GM21737 (cell line): ENCODE measurements around the gene PHB1.
"Not testable (repeated sequence)": the region's sequence is repeated elsewhere in the genome, so short reads cannot be mapped to it uniquely, and the experiment has no call there.

Experiments
- ATAC-seq: cut with Tn5 transposase; IDR thresholded peaks from one replicate; pipeline ENCODE4 v1.9.1; 2021; ENCODE audit warnings: mild to moderate bottlenecking, moderate library complexity; ENCODE audit not compliant: unreplicated experiment

Gene PHB1

DNA sequence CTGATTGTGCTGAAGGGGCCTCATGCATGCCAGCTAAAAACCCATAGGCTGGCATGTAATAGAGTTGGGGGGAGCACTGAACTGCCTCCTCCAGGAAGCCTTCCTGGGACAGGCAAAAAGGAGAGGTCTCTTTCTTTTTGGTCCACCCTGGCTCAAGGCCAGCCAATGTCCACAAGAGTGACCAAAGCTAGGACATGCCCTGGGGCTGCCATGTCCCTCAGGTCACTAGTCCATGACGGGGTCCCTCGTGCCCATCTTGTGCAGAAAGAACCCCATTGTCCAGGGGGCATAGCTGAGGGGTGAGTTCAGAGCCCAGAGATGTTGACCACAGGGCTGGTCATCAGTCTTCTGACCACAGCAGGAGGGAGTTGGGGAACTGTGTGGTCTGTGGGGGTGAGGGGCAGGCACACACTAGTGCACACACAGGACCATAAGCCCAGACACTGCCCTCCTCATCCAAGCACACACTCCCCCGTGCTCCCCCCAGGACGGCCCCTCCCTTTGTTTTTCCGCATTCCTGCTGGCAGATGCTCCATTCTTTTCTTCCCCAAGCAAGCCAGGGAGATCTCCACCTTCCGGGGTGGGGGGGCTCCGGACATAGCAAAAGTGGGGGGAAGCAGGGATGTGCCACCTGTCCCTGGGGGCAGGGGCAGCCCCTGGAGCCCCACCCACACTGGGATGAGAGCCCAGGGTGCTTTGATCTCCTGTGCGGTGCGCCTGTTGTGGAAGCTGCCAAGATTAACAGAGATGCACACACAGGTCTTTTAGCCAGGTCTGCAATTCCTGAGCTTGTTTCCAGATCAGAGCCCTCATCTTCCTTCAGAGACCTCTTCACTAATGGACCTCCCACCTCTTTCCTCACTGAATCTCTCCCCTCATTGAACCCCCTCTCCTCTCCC is 25.2 kb upstream of the PHB1 start:
- ATAC-seq, result no peak

DNA sequence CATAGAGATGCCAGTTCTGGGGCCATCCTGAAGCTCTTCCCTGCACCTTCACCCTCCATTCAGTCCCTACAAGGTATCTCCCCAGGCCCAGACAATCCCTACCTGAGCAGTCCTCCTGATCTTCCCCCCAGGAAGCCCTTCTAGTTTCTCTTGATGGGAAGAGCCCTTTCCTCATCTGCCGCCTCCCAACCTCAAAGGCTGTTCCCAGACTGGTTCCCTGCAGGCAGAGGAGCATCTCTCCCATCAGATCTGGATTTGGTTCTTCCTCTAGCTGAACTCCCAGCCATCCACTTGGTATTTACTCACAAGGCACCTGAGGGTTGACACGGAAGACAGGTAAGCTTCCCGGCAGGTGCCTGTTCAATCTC is 24.6 kb upstream of the PHB1 start:
- ATAC-seq, result no peak

GRCh38 chr17:49438436-49439278 is 24.0 kb upstream of the PHB1 start:
- ATAC-seq, result no peak

DNA sequence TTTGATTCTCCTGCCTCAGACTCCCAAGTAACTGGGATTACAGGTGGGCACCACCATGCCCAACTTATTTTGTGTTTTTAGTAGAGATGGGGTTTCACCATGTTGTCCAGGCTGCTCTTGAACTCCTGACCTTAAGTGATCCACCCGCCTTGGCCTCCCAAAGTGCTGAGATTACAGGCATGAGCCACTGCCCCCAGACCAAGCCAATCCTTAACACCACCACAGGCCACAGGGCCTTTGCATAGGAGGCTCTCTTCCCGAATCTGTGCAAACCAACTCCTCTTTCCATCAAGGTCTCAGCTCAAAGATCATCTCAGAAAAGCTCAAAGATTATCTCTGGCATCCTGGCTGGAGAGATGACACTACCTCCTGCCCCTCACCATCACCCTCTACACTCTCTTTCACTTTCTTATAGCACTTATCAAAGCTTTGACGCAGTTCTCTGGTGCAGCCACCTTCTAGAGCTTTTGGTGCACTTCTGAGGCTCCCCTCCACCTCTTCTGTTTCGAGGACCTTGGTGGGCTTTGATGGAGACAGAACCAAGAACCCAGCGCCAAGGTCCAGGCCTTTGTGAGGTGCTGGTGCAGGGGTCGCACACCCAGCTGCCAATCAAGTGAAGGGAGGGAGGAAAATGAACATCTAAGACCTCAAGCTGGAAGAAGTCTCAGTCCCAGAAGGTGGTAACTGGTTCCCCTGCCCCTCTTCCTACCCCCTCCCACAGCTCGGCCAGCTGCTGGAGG is 23.2 kb upstream of the PHB1 start:
- no peak for ATAC-seq

DNA sequence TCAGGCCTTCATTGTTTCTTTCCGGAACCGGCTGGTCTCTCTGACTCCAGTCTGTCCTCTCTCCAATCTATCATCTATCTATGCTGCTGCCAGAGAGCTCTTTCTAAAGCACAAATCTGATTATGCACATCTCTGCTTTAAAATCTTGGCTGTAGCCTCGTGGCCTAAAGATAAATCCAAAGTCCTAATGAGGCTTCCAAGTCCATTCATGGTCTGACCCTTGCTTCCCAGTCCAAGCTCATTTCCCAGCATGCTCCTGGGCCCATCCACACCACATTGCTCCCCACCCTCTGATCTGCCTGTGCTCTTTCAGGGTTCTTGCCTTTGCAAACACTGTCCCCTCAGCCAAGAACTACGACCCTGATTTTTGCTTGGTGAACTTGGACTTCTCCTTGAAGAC is 21.5 kb upstream of the PHB1 start:
- no peak for ATAC-seq

- no peak for ATAC-seq
Measured at GRCh38 chr17:49435671-49436029, 21.0 kb upstream of the PHB1 start.

DNA sequence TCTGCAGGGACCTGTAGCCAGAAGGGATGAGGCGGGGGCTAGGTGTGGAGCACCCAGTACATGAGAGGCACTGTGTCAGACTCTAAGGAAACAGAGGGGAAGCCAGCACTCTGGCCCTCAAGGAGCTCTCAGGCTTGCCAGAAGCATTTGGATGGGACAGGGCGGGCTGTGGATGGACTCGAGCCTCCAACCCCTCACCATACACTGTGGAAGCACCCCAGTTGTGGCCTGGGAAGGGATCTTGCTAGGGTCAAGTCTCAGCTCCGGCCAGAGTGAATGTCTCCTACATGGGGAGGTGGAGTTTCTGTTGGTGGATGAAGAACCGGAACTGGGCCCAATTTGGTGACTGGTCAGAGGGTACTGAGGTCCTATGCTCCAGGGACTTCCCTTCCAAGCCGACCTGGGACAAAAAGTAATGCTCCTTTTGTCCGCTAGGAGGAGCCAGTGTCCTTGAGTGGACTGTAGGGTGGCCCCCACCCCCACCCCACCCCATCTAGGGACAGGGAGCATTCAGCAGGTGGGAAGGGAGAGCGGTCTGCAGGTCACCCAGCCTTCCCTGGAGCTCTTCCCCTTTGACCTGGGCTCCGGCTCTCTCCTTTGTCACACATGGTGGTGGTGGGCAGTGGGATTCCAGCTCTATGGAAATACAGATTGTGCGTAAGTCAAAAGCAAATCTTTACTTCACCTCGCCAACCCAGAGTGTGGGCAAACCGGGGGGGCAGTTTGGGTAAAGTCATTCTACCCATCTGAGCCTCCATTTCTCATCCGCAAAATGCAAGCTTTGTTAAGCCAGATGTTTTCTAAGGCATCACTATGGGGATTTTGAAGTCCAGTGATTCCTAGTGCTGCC is 20.4 kb upstream of the PHB1 start:
- no peak for ATAC-seq

GRCh38 chr17:49433000-49433694 is 18.5 kb upstream of the PHB1 start:
- no peak for ATAC-seq

DNA sequence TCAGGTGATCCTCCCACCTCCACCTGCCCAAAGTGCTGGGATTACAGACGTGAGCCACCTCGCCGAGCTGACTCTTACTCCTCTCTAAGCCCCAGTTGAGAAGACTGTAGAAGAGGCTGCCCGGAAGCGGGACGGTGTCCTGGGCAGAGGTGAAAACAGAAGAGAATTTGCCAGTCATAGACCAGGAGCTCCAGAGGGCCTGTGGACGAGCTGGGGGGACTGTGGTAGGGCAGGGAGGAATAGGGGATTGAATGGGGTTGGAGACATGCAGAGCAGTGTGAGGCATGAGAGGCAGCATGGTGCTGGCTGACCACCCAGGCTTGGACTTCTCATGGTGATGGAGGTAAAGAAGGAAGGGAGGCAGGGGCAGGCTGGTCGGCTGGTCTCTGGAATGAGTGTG is 17.1 kb upstream of the PHB1 start:
- no peak for ATAC-seq

GRCh38 chr17:49425004-49425286 is 10.3 kb upstream of the PHB1 start:
- ATAC-seq, result no peak

DNA sequence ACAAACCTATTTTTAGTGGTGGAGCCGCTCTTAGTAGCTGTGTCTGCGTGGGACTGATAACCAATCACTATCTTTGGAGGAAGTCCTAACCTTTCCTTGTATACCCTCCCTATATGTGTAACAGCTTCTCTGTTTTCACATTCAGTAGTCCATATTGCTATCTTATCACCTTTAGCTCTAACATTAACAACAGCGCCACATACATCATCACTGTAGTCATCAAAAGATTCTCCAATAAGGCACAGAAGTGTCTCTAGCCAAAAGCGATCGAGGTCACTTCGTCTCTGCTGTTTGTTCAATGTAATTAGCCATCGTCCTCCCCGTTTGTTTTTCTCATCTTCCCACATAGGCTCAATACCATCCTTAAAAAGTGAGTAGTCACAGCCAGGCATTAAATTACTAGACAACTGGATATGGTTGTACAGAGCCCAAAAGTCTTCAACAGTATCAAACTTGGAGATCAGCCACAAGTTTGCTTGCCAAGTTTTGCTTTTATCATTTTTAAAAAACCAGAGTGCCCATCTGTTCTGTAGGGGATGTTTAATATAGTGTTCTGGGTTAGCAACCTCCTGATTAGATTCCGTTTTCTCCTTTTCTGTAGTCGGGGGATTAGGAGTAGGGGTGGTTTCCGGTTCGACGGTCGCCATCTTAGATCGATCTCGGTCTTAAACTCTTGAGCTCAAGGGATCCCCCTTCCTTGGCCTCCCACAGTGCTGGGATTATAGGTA is 9.8 kb upstream of the PHB1 start:
- not testable (repeated sequence) for ATAC-seq

GRCh38 chr17:49422714-49423113 is 8.0 kb upstream of the PHB1 start:
- no peak for ATAC-seq

- ATAC-seq, result not testable (repeated sequence)
Measured at GRCh38 chr17:49419761-49420160, 5.1 kb upstream of the PHB1 start.

DNA sequence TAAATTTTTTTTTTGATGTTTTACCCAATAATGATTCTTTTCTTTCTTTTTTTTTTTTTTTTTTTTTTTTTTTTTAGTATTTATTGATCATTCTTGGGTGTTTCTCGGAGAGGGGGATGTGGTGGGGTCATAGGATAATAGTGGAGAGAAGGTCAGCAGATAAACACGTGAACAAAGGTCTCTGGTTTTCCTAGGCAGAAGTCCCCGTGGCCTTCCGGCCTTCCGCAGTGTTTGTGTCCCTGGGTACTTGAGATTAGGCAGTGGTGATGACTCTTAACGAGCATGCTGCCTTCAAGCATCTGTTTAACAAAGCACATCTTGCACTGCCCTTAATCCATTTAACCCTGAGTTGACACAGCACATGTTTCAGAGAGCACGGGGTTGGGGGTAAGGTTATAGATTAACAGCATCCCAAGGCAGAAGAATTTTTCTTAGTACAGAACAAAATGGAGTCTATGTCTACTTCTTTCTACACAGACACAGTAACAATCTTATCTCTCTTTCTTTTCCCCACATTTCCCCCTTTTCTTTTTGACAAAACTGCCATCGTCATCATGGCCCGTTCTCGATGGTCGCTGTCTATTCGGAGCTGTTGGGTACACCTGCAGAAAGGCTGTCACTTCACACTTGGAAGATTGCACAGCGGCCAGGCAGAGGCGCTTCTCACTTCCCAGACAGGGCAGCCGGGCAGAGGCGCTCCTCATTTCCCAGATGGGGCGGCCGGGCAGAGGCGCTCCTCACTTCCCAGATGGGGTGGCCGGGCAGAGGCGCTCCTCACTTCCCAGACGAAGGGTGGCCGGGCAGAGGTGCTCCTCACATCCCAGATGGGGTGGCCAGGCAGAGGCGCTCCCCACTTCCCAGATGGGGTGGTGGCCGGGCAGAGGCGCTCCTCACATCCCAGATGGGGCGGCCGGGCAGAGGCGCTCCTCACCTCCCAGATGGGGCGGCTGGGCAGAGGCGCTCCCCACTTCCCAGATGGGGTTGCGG is 4.4 kb upstream of the PHB1 start:
- ATAC-seq, result not testable (repeated sequence)

DNA sequence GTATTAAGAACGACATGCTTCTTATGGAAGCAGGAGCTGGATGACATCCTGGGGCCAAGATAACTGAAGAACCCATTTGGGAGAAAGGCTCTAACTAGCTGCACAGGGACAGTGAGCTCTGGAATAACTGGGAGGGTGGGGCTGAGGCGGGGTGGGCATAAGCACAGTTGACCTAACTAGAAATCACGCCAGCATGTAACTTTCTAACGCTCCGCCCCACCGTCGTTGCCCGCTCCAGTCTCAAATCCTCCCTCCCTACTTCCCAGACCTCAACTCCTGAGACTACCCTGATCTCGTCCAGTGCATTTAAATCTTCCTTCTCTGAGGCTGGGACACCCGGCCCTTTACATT is 436 bp downstream of the PHB1 start:
- ATAC-seq, result no peak

DNA sequence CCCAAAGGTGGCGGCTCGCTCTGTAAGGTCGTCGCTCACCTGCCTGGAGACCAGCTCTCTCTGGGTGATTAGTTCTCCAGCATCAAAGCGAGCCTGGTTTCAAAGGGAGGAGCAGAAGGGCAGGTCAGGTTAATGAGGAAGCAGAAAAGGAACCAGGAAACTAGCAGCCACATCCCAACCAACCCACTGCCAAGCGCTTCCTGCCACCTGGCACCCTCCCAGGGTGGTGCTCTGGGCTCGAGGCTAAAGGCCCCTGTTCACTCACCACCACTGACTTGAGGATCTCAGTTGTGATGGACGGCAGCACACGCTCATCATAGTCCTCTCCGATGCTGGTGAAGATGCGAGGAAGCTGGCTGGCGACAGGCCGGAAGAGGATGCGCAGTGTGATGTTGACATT is 5.6 kb downstream of the PHB1 start:
- ATAC-seq, result no peak

DNA sequence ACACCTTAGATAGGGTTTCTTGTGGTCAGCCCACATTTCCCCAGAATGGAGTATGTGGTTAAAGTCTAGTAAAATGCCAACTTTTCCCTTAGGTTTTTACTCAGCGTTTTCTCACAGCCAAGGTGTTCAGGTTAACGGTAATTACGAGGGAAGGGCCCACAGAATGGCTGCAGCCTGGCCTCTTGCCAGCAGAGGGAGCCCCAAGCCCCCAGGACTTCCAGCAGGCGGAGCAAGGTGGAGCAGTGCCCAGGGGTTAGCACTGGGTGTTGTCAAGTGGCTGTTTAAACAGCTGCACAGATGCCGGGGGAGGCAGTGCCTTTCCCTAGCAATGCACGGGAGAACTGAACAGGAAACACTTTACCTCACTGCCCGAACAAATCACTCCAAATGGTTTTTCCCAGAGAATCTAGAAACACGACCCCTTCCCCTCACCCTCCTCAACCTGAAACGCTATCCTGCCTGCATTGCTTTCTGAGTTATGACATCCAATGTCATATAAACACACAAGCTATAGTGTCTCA is 6.6 kb downstream of the PHB1 start:
- no peak for ATAC-seq

DNA sequence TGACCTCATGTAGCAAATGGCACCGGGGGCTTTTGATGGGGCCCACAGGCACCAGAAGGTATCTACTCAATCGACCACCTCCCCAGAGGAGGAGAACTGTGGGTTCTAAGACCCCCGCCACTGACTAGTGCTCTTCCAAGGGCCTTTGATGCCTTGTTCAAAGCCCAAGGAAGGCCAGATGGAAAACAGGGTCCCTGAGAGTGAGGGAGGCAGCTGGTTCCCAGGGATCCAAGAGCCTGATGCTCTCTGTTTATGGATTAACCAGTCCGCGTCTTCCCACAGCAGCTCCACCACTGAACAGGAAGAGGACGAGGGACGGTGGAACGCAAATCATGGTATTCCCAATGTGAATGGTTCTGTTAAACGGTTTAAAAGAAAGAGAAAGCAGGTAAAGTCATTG is 7.6 kb downstream of the PHB1 start:
- no peak for ATAC-seq
